Thoracic aorta (tissue), 2 donors: ENCODE measurements around the gene HDAC7. TPM values are rescaled to one million over a fixed set of nuclear protein-coding genes. Genes with fewer than 3 reads are reported as not detected.

Experiments used
- ATAC-seq: fragments of 150-250 bp; one replicate; pipeline ENCODE4 v1.8.0; 2017; ENCODE audit warnings: low read depth; ENCODE audit not compliant: insufficient number of reproducible peaks, low FRiP score
- DNase-seq: peaks from one replicate; pipeline ENCODE4 v3.0.0-alpha.2; 2020; ENCODE audit warnings: low spot score
- H3K27ac ChIP-seq, 2 donors: fragments of 200-600 bp; sonication (generic); 1 replicate in 1 of 2; 2 replicates in 1 of 2; pipeline ENCODE4 v1.5.1; 2016; ENCODE audit warnings: mild to moderate bottlenecking in 2 of 2, moderate library complexity in 2 of 2
- H3K27me3 ChIP-seq: fragments of 200-600 bp; sonication (generic); replicated peaks from 2 replicates; pipeline ENCODE4 v1.6.0; 2016; ENCODE audit warnings: mild to moderate bottlenecking; ENCODE audit not compliant: insufficient read depth
- H3K36me3 ChIP-seq: fragments of 200-600 bp; sonication (generic); one replicate; pipeline ENCODE4 v1.5.1; 2016
- H3K4me1 ChIP-seq, 2 donors: fragments of 200-600 bp; sonication (generic); 1 replicate in 1 of 2; 2 replicates in 1 of 2; pipeline versions ENCODE4 v1.5.1 to v1.6.0; 2016; ENCODE audit warnings: low read depth in 2 of 2, mild to moderate bottlenecking in 1 of 2; ENCODE audit not compliant: control insufficient read depth in 1 of 2
- H3K4me3 ChIP-seq: fragments of 200-600 bp; sonication (generic); 2 replicates; pipeline ENCODE4 v1.5.1; 2016; ENCODE audit warnings: mild to moderate bottlenecking
- H3K9me3 ChIP-seq: fragments of 200-600 bp; sonication (generic); 2 replicates; pipeline ENCODE4 v1.5.1; 2016
- total RNA-seq, 2 donors: library from RNA; depleted of rRNA; stranded (reverse); fragments of >200 nt; gene quantifications; one replicate each; pipeline versions ENCODE4 v1.1.0 to v1.2.3, GENCODE V29; 2016
- TF ChIP-seq, protein P1 (sequence below): fragments of 200-600 bp; sonication (generic); IDR thresholded peaks from one replicate; pipeline ENCODE4 v1.5.1; 2019; ENCODE audit warnings: antibody characterized with exemption

HDAC7 gene
- total RNA-seq, 2 donors from 2014 or later = 77.8 to 112 TPM

DNA sequence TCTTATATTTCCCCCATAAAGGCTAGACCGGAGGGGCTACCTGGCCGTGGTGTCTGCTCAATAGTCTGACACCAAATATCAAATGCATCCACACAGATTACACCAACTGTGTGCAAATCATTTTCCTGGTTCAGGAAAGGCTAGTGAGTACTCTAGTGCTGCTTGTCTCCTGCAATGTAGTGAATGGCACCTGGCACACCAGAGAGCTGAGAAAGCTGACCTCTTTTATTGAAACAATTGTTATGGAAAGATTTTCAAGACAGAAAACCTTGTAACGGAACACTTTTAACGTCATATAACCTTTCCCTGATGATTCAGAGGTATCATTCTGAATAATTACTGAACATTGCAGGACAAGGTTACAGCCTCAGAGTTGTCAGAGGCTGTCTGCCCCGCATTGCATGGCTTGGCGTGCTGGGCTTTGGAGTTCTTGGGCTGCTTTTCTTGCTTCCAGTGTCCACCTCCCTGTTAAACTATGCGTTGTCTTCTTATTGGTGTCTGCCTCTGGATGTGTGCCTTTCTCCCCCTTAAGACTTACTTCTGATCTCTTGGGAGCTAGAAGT lies 40.7 kb upstream of the HDAC7 start:
- H3K27me3 ChIP-seq = no peaks in the 10 kb centered on the region
- H3K9me3 ChIP-seq = no peaks in the 10 kb centered on the region
- no peak overlapping the region for H3K27ac ChIP-seq
- no peaks in the 10 kb centered on the region for H3K4me1 ChIP-seq
- ATAC-seq (no peak), DNase-seq (no peak)
- no peaks in the 10 kb centered on the region for H3K36me3 ChIP-seq
- H3K4me3 ChIP-seq = no peak overlapping the region
- TF ChIP-seq, protein P1, sequence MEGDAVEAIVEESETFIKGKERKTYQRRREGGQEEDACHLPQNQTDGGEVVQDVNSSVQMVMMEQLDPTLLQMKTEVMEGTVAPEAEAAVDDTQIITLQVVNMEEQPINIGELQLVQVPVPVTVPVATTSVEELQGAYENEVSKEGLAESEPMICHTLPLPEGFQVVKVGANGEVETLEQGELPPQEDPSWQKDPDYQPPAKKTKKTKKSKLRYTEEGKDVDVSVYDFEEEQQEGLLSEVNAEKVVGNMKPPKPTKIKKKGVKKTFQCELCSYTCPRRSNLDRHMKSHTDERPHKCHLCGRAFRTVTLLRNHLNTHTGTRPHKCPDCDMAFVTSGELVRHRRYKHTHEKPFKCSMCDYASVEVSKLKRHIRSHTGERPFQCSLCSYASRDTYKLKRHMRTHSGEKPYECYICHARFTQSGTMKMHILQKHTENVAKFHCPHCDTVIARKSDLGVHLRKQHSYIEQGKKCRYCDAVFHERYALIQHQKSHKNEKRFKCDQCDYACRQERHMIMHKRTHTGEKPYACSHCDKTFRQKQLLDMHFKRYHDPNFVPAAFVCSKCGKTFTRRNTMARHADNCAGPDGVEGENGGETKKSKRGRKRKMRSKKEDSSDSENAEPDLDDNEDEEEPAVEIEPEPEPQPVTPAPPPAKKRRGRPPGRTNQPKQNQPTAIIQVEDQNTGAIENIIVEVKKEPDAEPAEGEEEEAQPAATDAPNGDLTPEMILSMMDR = no peak

DNA sequence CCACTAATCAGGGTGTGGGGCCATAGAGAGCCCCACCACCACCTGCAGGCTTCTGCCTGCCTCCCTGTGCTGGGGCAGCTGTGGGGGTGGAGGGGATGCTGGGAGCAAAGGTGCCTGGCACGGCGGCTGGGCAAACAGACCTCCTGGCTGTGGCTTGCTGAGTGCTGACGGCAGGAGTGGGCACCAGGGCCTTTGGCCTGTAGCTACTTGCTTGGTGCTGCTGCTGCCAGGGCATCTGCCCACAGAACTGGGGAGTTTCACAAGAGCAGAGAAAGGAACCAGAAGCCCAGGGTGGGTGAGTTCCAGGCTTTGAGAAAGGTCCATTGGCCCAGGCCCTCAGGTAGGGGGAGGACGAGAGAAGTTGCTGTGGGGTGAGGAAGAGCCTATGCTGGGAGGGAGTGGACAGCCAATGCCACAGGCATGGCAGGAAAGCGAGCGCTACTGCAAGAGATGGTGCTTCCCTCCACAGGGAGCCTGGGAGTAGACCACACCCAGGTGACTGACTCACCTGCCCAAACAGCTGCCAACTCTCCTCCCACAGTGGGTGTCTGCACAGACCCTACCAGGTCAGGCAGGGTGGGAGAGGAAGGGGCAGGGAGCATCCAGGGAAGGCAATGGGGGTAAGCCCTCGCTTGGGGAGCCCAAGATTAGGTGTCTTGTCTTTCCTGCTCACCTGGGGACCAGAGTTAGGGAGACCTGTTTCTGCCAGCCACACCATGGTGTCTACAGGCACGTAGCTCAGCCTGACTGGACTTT lies 39.0 kb upstream of the HDAC7 start:
- Histone ChIP-seq H3K27me3 (no peaks in the 10 kb centered on the region), H3K4me1 (no peaks in the 10 kb centered on the region), H3K4me3 (no peak overlapping the region), H3K27ac (no peak overlapping the region), H3K9me3 (no peaks in the 10 kb centered on the region), H3K36me3 (no peaks in the 10 kb centered on the region)
- TF ChIP-seq, protein P1 = no peak
- ATAC-seq (no peak), DNase-seq (no peak)

- Histone ChIP-seq H3K27ac (no peak overlapping the region), H3K9me3 (no peaks in the 10 kb centered on the region), H3K27me3 (no peaks in the 10 kb centered on the region), H3K4me3 (no peak overlapping the region), H3K36me3 (no peaks in the 10 kb centered on the region), H3K4me1 (peaks cover 0 to 10% of the 10 kb centered on the region in 2 donors)
- DNase-seq (no peak), ATAC-seq (no peak)
- TF ChIP-seq, protein P1 = no peak
Measured at GRCh38 chr12:47856721-47857575, 37.2 kb upstream of the HDAC7 start.

- ATAC-seq (no peak), DNase-seq (no peak)
- Histone ChIP-seq H3K9me3 (no peaks in the 10 kb centered on the region), H3K36me3 (no peaks in the 10 kb centered on the region), H3K27ac (no peak overlapping the region), H3K4me1 (peaks cover 0 to 11% of the 10 kb centered on the region in 2 donors), H3K27me3 (no peaks in the 10 kb centered on the region), H3K4me3 (no peak overlapping the region)
- TF ChIP-seq, protein P1 = no peak
Measured at GRCh38 chr12:47856094-47856493, 36.4 kb upstream of the HDAC7 start.

DNA sequence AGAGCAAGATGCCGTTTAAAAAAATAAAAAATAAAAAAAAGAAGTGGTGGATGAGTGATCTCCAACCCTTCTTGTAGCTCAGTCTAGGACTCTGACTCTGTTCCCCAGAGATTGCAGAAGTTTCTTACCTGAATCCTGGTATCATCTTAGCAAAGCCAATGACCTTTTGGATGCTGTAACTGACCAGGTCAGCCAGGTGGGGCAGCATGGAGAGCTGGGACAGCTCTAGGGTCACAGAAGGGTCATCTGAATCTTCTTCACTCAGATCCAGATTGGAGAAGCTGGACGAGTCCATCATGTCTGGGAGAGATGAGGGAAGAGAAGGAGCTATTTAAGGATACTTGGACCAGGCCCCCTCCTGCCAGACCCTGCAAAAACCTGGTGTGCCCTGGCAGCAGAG lies 35.8 kb upstream of the HDAC7 start:
- no peak for ATAC-seq
- Histone ChIP-seq H3K36me3 (no peaks in the 10 kb centered on the region), H3K9me3 (no peaks in the 10 kb centered on the region), H3K4me1 (peaks cover 0 to 11% of the 10 kb centered on the region in 2 donors), H3K27ac (no peak overlapping the region), H3K27me3 (no peaks in the 10 kb centered on the region), H3K4me3 (no peak overlapping the region)
- no peak for DNase-seq
- TF ChIP-seq, protein P1 = no peak
